HCT116 (cell line): Measurements from ENCODE around the gene IGIP. TPM values are rescaled to one million over a fixed set of nuclear protein-coding genes. Genes with fewer than 3 reads are reported as not detected.

Experiments used
- ATAC-seq: fragments of 200-7000 bp; cut with Tn5 transposase; 2 replicates; pipeline ENCODE4 v1.9.1; 2020; ENCODE audit warnings: mild to moderate bottlenecking, moderate library complexity
- BruUV-seq: library from RNA; stranded (reverse); fragments of 400-500 nt; replicated peaks from 2 replicates; lab custom pipeline; 2021; lab: Mats Ljungman, UMichigan
- CTCF ChIA-PET: fragments of 300-600 bp; sonication (Branson Sonifier 250); formaldehyde crosslinking; loops from one replicate; lab custom pipeline; 2021; ENCODE audit warnings: antibody characterized with exemption; lab: Charles Lee
- POLR2A ChIA-PET: fragments of 300-600, 350-600 bp; sonication (Branson Sonifier 250); formaldehyde crosslinking; loops from one replicate; lab custom pipeline; 2021; ENCODE audit warnings: antibody characterized with exemption; lab: Charles Lee
- RAD21 ChIA-PET, 2 experiments: fragments of 300-600 bp; sonication (Branson Sonifier 250); formaldehyde crosslinking; loops; one replicate each; lab custom pipeline; 2023; ENCODE audit warnings: low total read pairs in 2 of 2; ENCODE audit not compliant: uncharacterized antibody in 2 of 2, unreplicated experiment in 2 of 2, low non-redundant PET in 1 of 2; lab: Charles Lee
- DNase-seq: peaks from one replicate; pipeline ENCODE4 v3.0.0-alpha.2; 2010; ENCODE audit warnings: low read depth, low spot score
- H2AFZ ChIP-seq: fragments of 200-600 bp; shearing (Covaris generic), sonication (generic); 2 replicates; pipeline ENCODE4 v1.6.1; 2017; ENCODE audit warnings: low read depth, mixed run types, mixed read lengths, antibody characterized with exemption, low read length; ENCODE audit not compliant: poor library complexity, severe bottlenecking
- H3K27ac ChIP-seq: 2 replicates; pipeline ENCODE4 v1.5.1; 2012; ENCODE audit warnings: low read depth, low read length
- H3K27me3 ChIP-seq: fragments of 200-600 bp; sonication (generic); 2 replicates; pipeline ENCODE4 v1.6.1; 2016; ENCODE audit warnings: mixed run types, low read length, mixed read lengths; ENCODE audit not compliant: insufficient read depth
- H3K36me3 ChIP-seq, 2 experiments: fragments of 200-500 bp in 1 of 2; fragments of 200-600 bp in 1 of 2; sonication (Bioruptor generic) in 1 of 2; sonication (generic) in 1 of 2; 2 replicates each; pipeline versions ENCODE4 v1.5.1 to v1.6.1; 2014 to 2016; ENCODE audit warnings: low read length in 2 of 2, inconsistent platforms in 1 of 2, mixed read lengths in 1 of 2, mixed run types in 1 of 2; ENCODE audit not compliant: insufficient read depth in 2 of 2, control insufficient read depth in 1 of 2
- H3K4me1 ChIP-seq, 2 experiments: fragments of 200-600 bp in 1 of 2; sonication (generic) in 1 of 2; 2 replicates each; pipeline versions ENCODE4 v1.5.1 to v1.6.1; 2012 to 2017; ENCODE audit warnings: low read length in 2 of 2, inconsistent platforms in 1 of 2, mild to moderate bottlenecking in 1 of 2, mixed read lengths in 1 of 2, mixed run types in 1 of 2, moderate library complexity in 1 of 2; ENCODE audit not compliant: insufficient read depth in 2 of 2, control insufficient read depth in 1 of 2
- H3K4me2 ChIP-seq: fragments of 200-600 bp; sonication (generic); 2 replicates; pipeline ENCODE4 v1.6.1; 2017; ENCODE audit warnings: mixed run types, low read length, mixed read lengths
- H3K4me3 ChIP-seq, 2 experiments: fragments of 200-600 bp in 1 of 2; sonication (generic) in 1 of 2; replicated peaks in 1 of 2; 2 replicates each; pipeline ENCODE4 v1.5.1; 2011 to 2016; ENCODE audit warnings: low read length in 2 of 2, control low read depth in 1 of 2, low read depth in 1 of 2, mild to moderate bottlenecking in 1 of 2, mixed read lengths in 1 of 2, mixed run types in 1 of 2
- H3K79me2 ChIP-seq: fragments of 200-600 bp; sonication (generic); 2 replicates; pipeline ENCODE4 v1.6.1; 2017; ENCODE audit warnings: mild to moderate bottlenecking, mixed run types, low read length, moderate library complexity, mixed read lengths; ENCODE audit not compliant: insufficient read depth
- H3K9ac ChIP-seq: fragments of 200-600 bp; sonication (generic); 2 replicates; pipeline ENCODE4 v1.6.1; 2016; ENCODE audit warnings: low read length, mixed read lengths
- H3K9me2 ChIP-seq: fragments of 200-600 bp; sonication (generic), shearing (Covaris generic); 2 replicates; pipeline ENCODE4 v1.6.1; 2017; ENCODE audit warnings: mixed run types, mild to moderate bottlenecking, moderate library complexity; ENCODE audit not compliant: insufficient read depth
- H3K9me3 ChIP-seq, 2 experiments: fragments of 200-500 bp in 1 of 2; fragments of 200-600 bp in 1 of 2; sonication (Bioruptor generic) in 1 of 2; sonication (generic) in 1 of 2; 2 replicates each; pipeline ENCODE4 v1.6.1; 2014 to 2017; ENCODE audit warnings: low read length in 2 of 2, mixed read lengths in 2 of 2, inconsistent platforms in 1 of 2, low read depth in 1 of 2, mild to moderate bottlenecking in 1 of 2, mixed run types in 1 of 2, moderate library complexity in 1 of 2; ENCODE audit not compliant: control insufficient read depth in 1 of 2, insufficient read depth in 1 of 2
- H4K20me1 ChIP-seq: fragments of 200-600 bp; sonication (generic), shearing (Covaris generic); 2 replicates; pipeline ENCODE4 v1.6.1; 2017; ENCODE audit warnings: mixed run types, mild to moderate bottlenecking, moderate library complexity; ENCODE audit not compliant: insufficient read depth
- ATF3 ChIP-seq: IDR thresholded peaks from 2 replicates; pipeline ENCODE4 v1.6.1; 2012
- CTCF ChIP-seq, 3 experiments: fragments of 200-600 bp in 1 of 3; sonication (generic) in 1 of 3; IDR thresholded peaks in 2 of 3; conservative IDR thresholded peaks in 1 of 3; 2 replicates each; pipeline ENCODE4 v1.5.1; 2012 to 2017; ENCODE audit warnings: low read depth in 2 of 3, low read length in 2 of 3, antibody characterized with exemption in 1 of 3, borderline replicate concordance in 1 of 3, control low read depth in 1 of 3, mild to moderate bottlenecking in 1 of 3, mixed read lengths in 1 of 3, mixed run types in 1 of 3, moderate library complexity in 1 of 3; ENCODE audit not compliant: insufficient read depth in 1 of 3
- EZH2phosphoT487 ChIP-seq: fragments of 200-600 bp; IDR thresholded peaks from 2 replicates; pipeline ENCODE4 v1.6.1; 2018; ENCODE audit warnings: antibody characterized with exemption, borderline replicate concordance
- FOSL1 ChIP-seq: IDR thresholded peaks from 2 replicates; pipeline ENCODE4 v1.6.1; 2012; ENCODE audit warnings: low read depth
- MAX ChIP-seq: IDR thresholded peaks from 2 replicates; pipeline ENCODE4 v1.6.1; 2012
- YY1 ChIP-seq: IDR thresholded peaks from 2 replicates; pipeline ENCODE4 v1.6.1; 2011; ENCODE audit warnings: low read length, low read depth, moderate library complexity, mild to moderate bottlenecking; ENCODE audit not compliant: insufficient replicate concordance; ENCODE audit errors: extremely low read depth
- ZBTB33 ChIP-seq: IDR thresholded peaks from 2 replicates; pipeline ENCODE4 v1.6.1; 2011; ENCODE audit warnings: mild to moderate bottlenecking, low read length, moderate library complexity; ENCODE audit not compliant: insufficient replicate concordance; ENCODE audit errors: extremely low read depth
- ZFX ChIP-seq: fragments of 450-650 bp; IDR thresholded peaks from 2 replicates; pipeline ENCODE4 v1.6.1; 2017
- intact Hi-C: fragments of 100-400 bp; cut with micrococcal nuclease; formaldehyde crosslinking; loops from 2 replicates; pipeline ENCODE4 v1.10.0; 2022
- total RNA-seq: library from RNA; stranded (reverse); gene quantifications from one replicate; pipeline ENCODE4 v1.2.1, GENCODE V29; 2021; ENCODE audit not compliant: unreplicated experiment

Gene IGIP
- total RNA-seq, 1 experiment from 2014 or later = 5.2 TPM

- TF ChIP-seq ATF3 (no peak), MAX (peak; percentile 78), ZFX (no peak), FOSL1 (no peak), YY1 (peak; percentile 27)
Measured at GRCh38 chr5:140174465-140175366, 49.0 kb downstream of the IGIP start, which contains the start of gene CYSTM1 (continued).

- intact Hi-C loops = loop anchor here (2.0 to 5.0 kb wide), 2 partner anchors 183 to 1442 kb away; partner anchors contain the start of gene DIAPH1
- no peaks in the 10 kb centered on the region for H3K9me2 ChIP-seq
- H3K4me3 ChIP-seq = peak overlapping the region; percentile 88 to 95
- TF ChIP-seq EZH2phosphoT487 = no peak
- 0 out of 6 replicates have a peak, but pooled peaks of 2 of the 3 experiments have one; percentile 3 to 7 for TF ChIP-seq CTCF (IDR thresholded peaks at IDR 0.05 in 2 of 3, conservative IDR thresholded peaks at IDR 0.05 in 1 of 3; ENCODE audit: borderline replicate concordance in 1 of 3, insufficient read depth in 1 of 3, low read depth in 2 of 3, low read length in 2 of 3)
- 0 out of 2 replicates have a peak, but pooled peaks have one; percentile 23 for TF ChIP-seq ZFX
- no peak for TF ChIP-seq ZBTB33
- TF ChIP-seq ATF3 = no peak
- TF ChIP-seq, all 23 proteins: peak for 2
- H3K4me1 ChIP-seq = peaks cover 15 to 36% of the 10 kb centered on the region in 2 experiments
- H2AFZ ChIP-seq = no peak overlapping the region
- no peaks in the 10 kb centered on the region for H3K36me3 ChIP-seq
- H3K9ac ChIP-seq = peak overlapping the region; percentile 94
- CTCF ChIA-PET = no interaction called here
- ATAC-seq = peak; percentile 52
- H4K20me1 ChIP-seq = no peaks in the 10 kb centered on the region
- RAD21 ChIA-PET = no interaction called here
- no peaks in the 10 kb centered on the region for H3K9me3 ChIP-seq
- H3K79me2 ChIP-seq = peaks cover 36% of the 10 kb centered on the region
- peak overlapping the region; percentile 95 for H3K4me2 ChIP-seq
- H3K27ac ChIP-seq = peak overlapping the region; percentile 93
- no peaks in the 10 kb centered on the region for H3K27me3 ChIP-seq
- POLR2A ChIA-PET = interaction anchor here (2.0 kb wide), 1 partner anchor 171 kb away, joined by 9 read pairs; the partner anchor contains the start of gene HBEGF
- no TSS peak for BruUV-seq
- DNase-seq = no peak
Measured at GRCh38 chr5:140175367-140176030, 49.8 kb downstream of the IGIP start.
